ENCODE data around the gene ADIPOR2. TPM values are rescaled to one million over a fixed set of nuclear protein-coding genes. Genes with fewer than 3 reads are reported as not detected.

The ADIPOR2 gene
- total RNA-seq, 1 donor from 2014 or later, result 43.0 TPM

GRCh38 chr12:1790444-1790843 is 99.6 kb downstream of the ADIPOR2 start:
- H3K27me3 Mint-ChIP-seq, result no peaks in the 10 kb centered on the region
- H3K4me3 Mint-ChIP-seq, result no peak overlapping the region
- ChIA-PET CTCF (interaction anchor here (0.8 to 9.1 kb wide), 19 partner anchors 8 to 672 kb away, joined by 3 to 257 read pairs (median 5); partner anchors contain the start of gene ADIPOR2), POLR2A (interaction anchor here (2.6 kb wide), 1 partner anchor 137 kb away, joined by 15 read pairs; no protein-coding TSS in a partner anchor)
- intact Hi-C loops (cut with micrococcal nuclease), result no loop called here
- no peak for DNase-seq
- H3K4me1 Mint-ChIP-seq, result peaks cover 12% of the 10 kb centered on the region
- no peak overlapping the region for H3K27ac Mint-ChIP-seq
- H3K9me3 Mint-ChIP-seq, result no peaks in the 10 kb centered on the region
- H3K36me3 Mint-ChIP-seq (ENCODE audit: low read depth), result peaks cover 23% of the 10 kb centered on the region
- ATAC-seq (ENCODE audit: low read depth), result no peak
- TF ChIP-seq CTCF (IDR thresholded peaks at IDR 0.05), result no peak

DNA sequence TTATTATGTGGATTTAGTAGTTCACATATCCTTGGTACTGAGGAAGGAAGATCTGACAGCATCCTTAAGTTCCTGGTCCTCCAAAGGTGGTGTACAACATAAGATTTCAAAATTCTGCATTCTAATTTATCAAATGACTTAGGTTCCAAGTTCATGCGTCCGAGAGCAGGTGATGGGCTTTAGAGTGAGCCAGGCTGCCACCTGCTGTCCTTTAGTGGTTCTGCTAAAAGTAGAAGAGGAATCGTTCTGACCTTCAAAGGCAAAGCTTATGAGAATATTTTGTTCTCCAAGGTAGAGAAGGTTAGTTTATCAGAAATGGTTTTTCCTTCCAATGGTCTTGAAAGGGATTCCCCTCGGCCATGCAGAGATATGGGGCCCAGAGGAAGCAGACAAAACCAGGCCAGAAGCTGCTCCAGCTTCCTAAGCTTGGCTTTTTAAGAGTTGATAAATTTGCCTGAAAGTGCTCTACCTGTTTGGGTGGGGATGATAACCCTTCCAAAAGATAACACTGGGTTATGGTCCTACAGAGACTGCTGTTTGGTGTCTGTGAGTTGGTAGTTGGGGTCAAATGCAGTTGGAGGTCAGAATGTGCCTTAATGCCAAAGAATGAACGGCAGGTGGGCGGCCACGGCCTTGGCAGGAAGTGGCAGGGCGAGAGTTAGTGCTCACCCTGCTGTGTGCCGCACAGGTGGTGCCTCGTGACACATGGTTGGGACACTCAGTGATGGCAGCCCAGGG is 100.4 kb downstream of the ADIPOR2 start:
- Mint-ChIP-seq H3K27me3 (no peaks in the 10 kb centered on the region), H3K4me3 (no peak overlapping the region), H3K4me1 (peaks cover 18% of the 10 kb centered on the region), H3K36me3 (ENCODE audit: low read depth) (peaks cover 15% of the 10 kb centered on the region), H3K9me3 (no peaks in the 10 kb centered on the region), H3K27ac (peak overlapping the region; percentile 65)
- CTCF ChIA-PET, result interaction anchor here (0.6 to 9.1 kb wide), 26 partner anchors 9 to 673 kb away, joined by 3 to 257 read pairs (median 4); partner anchors contain the start of gene ADIPOR2
- TF ChIP-seq CTCF (IDR thresholded peaks at IDR 0.05), result no peak
- ATAC-seq (ENCODE audit: low read depth) (peak; percentile 28), DNase-seq (no peak)
- intact Hi-C loops (cut with micrococcal nuclease), result loop anchor here (1.0 kb wide), 4 partner anchors 139 to 673 kb away; no protein-coding TSS in a partner anchor
- POLR2A ChIA-PET, result interaction anchor here (1.7 to 2.6 kb wide), 2 partner anchors 138 to 149 kb away, joined by 3 to 15 read pairs; no protein-coding TSS in a partner anchor

- no peaks in the 10 kb centered on the region for H3K9me3 Mint-ChIP-seq
- no peak for DNase-seq
- H3K27me3 Mint-ChIP-seq, result no peaks in the 10 kb centered on the region
- H3K27ac Mint-ChIP-seq, result no peak overlapping the region
- POLR2A ChIA-PET, result interaction anchor here (1.7 to 2.6 kb wide), 2 partner anchors 139 to 148 kb away, joined by 3 to 15 read pairs; no protein-coding TSS in a partner anchor
- CTCF ChIA-PET, result interaction anchor here (2.1 to 9.1 kb wide), 6 partner anchors 100 to 674 kb away, joined by 5 to 257 read pairs (median 41); no protein-coding TSS in a partner anchor
- peaks cover 7% of the 10 kb centered on the region for H3K36me3 Mint-ChIP-seq (ENCODE audit: low read depth)
- no peak for TF ChIP-seq CTCF (IDR thresholded peaks at IDR 0.05)
- intact Hi-C loops (cut with micrococcal nuclease), result no loop called here
- no peak for ATAC-seq (ENCODE audit: low read depth)
- no peak overlapping the region for H3K4me3 Mint-ChIP-seq
- H3K4me1 Mint-ChIP-seq, result peaks cover 19% of the 10 kb centered on the region
Observed at GRCh38 chr12:1792406-1792805, 101.5 kb downstream of the ADIPOR2 start.

DNA sequence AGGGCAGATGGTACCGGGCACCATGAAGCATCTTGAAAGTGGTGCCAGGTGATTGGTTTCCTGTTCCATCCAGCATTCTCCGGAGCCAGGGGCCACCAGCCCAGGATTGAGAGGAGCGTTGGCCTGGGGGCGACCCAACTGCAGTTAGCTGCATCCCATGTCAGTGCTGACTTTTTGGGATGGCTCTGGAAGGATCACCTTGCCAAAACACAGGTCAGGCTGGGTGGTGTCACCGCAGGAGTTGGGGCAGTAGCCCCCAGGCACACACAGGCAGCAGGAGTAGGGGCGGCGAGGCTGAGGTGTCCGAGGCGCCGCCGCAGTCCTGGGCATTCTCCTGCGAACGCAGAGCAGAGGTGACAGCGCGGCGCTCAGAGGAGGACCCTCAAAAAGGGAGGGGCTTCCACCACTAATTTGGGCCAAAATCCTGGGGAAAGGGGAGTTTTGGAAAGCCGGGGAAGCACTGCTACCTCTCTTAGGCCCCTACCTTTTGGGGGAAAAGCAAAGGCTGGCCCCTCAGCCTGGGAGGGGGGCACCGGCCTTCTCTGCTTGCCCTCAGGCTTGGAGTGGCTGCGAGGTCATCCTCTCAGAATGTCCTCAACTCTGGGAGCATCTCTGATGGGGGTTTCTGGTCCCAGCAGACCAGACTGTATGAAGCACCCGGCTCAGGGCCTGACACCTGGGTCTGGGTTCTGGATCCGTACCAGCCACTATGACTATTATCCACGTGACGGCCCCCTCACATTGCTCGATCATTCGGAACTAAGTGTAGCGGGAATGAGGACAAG is 102.7 kb downstream of the ADIPOR2 start:
- Mint-ChIP-seq H3K9me3 (no peaks in the 10 kb centered on the region), H3K27ac (no peak overlapping the region), H3K4me1 (peaks cover 19% of the 10 kb centered on the region), H3K27me3 (no peaks in the 10 kb centered on the region), H3K4me3 (no peak overlapping the region), H3K36me3 (ENCODE audit: low read depth) (no peaks in the 10 kb centered on the region)
- no peak for TF ChIP-seq CTCF (IDR thresholded peaks at IDR 0.05)
- POLR2A ChIA-PET, result no interaction called here
- ATAC-seq (ENCODE audit: low read depth) (no peak), DNase-seq (no peak)
- intact Hi-C loops (cut with micrococcal nuclease), result no loop called here
- CTCF ChIA-PET, result interaction anchor here (3.5 to 10.4 kb wide), 4 partner anchors 141 to 159 kb away, joined by 57 to 257 read pairs (median 134); no protein-coding TSS in a partner anchor

Data from activated B cell treated with CpG ODN at 0.5 μM for 24 hours (primary cell).